ENCODE results near the gene TMEM219.
A peak's percentile ranks its signal among the peaks of the same experiment; 100 is the strongest.

Gene TMEM219

DNA sequence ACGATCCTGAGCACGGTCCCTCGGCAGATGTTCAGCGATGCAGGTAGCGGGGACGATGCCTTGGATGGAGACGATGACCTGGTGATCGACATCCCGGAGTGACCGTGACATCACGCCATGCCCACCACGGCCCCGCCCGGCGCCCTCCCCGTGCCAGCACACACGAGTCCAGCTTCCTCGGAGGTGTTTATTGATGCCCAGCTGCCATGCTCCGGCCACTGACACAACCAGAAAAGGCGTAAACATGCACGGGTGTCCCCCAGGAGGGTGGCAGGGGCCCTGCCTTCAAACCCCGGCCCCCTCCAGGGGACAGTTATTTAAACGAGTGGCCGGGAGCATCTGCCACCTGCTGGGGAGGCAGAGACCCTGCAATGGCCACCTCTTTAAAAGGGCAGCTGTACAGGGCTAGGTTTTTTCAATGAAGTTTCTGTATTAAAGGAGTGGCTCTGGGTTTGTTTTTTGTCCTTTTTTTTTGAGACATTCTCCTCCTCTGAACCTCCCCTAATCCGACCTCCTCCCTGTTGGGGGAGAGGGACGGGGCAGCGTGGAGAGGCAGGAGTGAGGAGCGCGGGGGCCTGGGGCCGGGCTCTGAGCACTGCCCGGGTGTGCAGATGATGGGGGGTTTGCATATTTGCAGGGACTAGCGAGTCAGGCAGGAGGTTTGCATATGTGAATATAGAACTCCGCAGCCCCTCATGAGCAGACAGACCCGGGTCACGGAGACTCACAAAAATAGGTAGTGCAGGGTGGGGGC is 43.6 kb downstream of the TMEM219 start:
- TF ChIP-seq, protein P1, sequence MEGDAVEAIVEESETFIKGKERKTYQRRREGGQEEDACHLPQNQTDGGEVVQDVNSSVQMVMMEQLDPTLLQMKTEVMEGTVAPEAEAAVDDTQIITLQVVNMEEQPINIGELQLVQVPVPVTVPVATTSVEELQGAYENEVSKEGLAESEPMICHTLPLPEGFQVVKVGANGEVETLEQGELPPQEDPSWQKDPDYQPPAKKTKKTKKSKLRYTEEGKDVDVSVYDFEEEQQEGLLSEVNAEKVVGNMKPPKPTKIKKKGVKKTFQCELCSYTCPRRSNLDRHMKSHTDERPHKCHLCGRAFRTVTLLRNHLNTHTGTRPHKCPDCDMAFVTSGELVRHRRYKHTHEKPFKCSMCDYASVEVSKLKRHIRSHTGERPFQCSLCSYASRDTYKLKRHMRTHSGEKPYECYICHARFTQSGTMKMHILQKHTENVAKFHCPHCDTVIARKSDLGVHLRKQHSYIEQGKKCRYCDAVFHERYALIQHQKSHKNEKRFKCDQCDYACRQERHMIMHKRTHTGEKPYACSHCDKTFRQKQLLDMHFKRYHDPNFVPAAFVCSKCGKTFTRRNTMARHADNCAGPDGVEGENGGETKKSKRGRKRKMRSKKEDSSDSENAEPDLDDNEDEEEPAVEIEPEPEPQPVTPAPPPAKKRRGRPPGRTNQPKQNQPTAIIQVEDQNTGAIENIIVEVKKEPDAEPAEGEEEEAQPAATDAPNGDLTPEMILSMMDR (IDR thresholded peaks at IDR 0.05; ENCODE audit: low read depth, low read length), result peak; percentile 87
- DNase-seq (ENCODE audit: extremely low read depth, low read depth), result peak; percentile 14

DNA sequence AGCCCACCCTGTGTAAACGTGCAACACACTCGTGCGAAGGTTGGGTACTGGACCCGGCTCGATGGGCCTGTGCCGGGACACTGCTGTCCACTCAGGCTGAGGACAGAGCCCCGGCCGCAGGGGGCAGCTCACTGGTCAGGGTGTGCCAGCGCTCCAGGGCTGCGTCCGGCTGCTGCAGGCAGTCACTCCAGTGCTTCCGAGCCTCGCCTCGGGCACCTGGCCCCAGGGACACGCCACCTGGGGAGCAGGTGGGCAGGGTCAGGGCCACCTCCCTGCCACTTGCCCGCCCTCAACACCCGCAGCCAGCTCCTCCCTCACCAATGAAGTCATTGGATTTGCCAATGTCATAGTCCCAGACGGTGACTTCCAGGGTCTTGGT is 44.2 kb downstream of the TMEM219 start:
- no peak for DNase-seq (ENCODE audit: extremely low read depth, low read depth)
- TF ChIP-seq, protein P1 (IDR thresholded peaks at IDR 0.05; ENCODE audit: low read depth, low read length), result no peak

- DNase-seq (ENCODE audit: extremely low read depth, low read depth), result no peak
- TF ChIP-seq, protein P1 (IDR thresholded peaks at IDR 0.05; ENCODE audit: low read depth, low read length), result no peak
These were observed 44.9 kb downstream of the TMEM219 start for GRCh38 chr16:30006659-30007377.

DNA sequence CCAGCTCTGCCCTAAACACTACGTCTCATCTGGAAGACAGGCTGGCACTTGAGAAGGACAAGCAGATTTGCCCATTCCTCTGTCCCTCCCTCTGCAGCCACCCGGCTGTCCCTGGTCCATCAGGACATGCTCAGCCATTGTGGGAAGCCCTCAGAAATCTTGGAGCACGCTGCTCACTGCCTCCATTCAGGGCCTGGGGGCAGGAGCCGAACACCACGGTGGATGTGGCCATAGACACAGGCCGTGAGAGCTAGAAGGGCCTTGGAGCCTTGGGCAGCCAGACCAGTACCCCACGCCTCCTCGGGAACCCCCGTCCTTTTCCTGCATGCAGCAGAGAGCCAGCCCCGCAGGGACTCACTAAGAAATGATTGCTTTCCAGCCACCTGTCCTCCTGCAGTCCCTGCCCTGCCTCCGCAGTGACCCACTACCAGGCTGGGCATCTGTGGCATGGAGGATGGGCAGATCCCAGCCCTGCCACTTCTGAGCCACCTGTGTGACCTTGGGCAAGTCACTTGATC is 45.6 kb downstream of the TMEM219 start:
- DNase-seq (ENCODE audit: extremely low read depth, low read depth), result no peak
- TF ChIP-seq, protein P1 (IDR thresholded peaks at IDR 0.05; ENCODE audit: low read depth, low read length), result no peak

DNA sequence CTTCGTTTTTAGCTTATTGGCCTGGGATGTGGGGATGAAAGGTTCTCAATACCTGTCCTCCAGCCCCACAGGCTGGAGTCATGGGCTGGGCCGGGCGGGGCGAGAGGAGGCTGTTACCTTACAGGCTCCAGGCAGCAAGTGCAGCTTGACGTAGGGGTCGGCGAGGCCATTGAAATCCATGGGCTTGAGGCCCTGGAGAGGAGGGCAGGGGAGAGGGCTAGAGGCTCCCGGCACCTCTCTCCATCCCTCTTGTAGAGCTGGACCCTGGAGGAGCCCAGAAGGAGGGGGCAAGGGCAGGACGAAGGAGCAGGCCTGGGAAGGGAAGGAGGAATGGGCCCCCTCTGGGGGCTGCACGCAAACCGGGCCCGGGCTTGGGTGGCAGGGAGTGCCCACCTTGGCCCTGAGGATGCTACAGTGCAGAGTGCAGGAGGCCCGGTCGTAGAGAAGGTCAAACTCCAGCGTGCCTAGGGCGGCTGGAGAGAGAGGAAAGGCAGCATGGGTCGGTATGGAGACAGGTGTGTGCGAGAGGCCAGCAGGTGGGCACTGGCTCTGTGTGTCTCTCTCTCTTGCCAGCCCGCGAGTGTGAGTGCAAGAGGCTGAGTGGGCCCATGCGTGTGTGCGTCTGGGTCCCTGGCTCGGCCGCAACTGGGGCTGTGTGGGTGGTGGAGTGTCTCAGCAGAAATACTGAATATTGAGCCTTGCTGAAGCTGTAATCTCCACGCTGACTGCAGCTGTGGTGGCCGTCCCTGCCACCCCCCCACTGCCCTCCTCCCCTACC is 47.4 kb downstream of the TMEM219 start:
- DNase-seq (ENCODE audit: extremely low read depth, low read depth), result no peak
- TF ChIP-seq, protein P1 (IDR thresholded peaks at IDR 0.05; ENCODE audit: low read depth, low read length), result no peak

DNA sequence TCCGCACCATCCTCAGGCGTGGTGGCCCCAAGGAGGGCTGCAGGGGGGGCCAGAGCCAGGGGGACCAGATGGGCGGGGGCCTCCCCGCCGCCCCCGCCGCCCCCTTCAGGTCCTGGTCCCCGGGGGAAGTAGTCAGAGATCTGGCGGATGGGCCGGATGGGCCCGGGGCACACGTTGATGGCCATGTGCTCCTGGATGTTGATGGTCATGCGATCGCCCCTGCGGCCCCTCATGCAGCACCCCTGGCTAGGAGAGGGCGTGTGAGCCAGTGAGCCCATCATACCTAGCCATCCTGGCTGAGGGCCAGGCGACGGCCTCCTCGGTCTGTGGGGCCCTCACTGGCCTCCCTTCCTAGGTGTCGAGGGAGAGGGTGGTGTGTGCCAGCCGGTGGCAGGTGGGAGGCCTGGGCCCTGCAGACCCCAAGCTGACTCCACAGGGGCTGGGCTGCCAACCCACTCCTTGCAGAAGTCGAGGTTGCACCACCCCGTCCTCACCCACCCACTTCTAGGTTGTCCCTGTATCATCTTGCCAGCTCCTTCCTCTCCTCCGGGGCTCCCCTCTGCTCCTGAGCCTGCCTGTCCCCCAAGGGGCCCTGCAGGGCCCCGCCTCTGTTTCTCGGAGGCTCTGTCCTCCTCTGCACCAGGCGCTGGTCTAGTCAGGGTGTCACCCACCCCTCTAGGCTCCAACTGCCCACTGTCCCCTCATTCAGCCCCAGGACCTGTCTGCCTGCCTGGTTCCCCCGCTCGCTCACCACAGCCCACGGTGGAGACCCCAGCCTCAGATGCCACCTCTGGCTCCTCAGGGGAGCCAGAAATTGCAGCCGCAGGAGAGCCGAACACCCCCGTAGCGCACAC is 48.3 kb downstream of the TMEM219 start:
- no peak for DNase-seq (ENCODE audit: extremely low read depth, low read depth)
- TF ChIP-seq, protein P1 (IDR thresholded peaks at IDR 0.05; ENCODE audit: low read depth, low read length), result no peak

Data from AG09319 (cell line).